Esophagus muscularis mucosa (tissue), 4 donors: ENCODE data around the gene TESMIN. TPM values are rescaled to one million over a fixed set of nuclear protein-coding genes. Genes with fewer than 3 reads are reported as not detected.

ENCODE experiments used
- DNase-seq: peaks from one replicate; pipeline ENCODE4 v3.0.0-alpha.2; 2017; ENCODE audit errors: extremely low spot score
- H3K27ac ChIP-seq, 4 donors: fragments of 200-600 bp; sonication (generic); replicated peaks in 1 of 4; 1 replicate in 3 of 4; 2 replicates in 1 of 4; pipeline ENCODE4 v1.5.1; 2016 to 2019; ENCODE audit warnings: mild to moderate bottlenecking in 1 of 4
- H3K27me3 ChIP-seq, 4 donors: fragments of 200-600 bp; sonication (generic); one replicate each; pipeline versions ENCODE4 v1.5.1 to v1.6.0; 2016 to 2019
- H3K36me3 ChIP-seq, 4 donors: fragments of 200-600 bp; sonication (generic); one replicate each; pipeline ENCODE4 v1.5.1; 2016 to 2019
- H3K4me1 ChIP-seq, 4 donors: fragments of 200-600 bp; sonication (generic); one replicate each; pipeline ENCODE4 v1.5.1; 2016 to 2019
- H3K4me3 ChIP-seq, 4 donors: fragments of 200-600 bp; sonication (generic); 1 replicate in 2 of 4; 2 replicates in 2 of 4; pipeline ENCODE4 v1.5.1; 2016 to 2019; ENCODE audit warnings: mild to moderate bottlenecking in 4 of 4, moderate library complexity in 1 of 4
- H3K9me3 ChIP-seq, 4 donors: fragments of 200-600 bp; sonication (generic); 1 replicate in 3 of 4; 2 replicates in 1 of 4; pipeline ENCODE4 v1.5.1; 2016 to 2019
- EP300 ChIP-seq: sonication (generic); formaldehyde crosslinking; IDR thresholded peaks from one replicate; pipeline ENCODE4 v1.6.1; 2017; ENCODE audit warnings: antibody characterized with exemption
- POLR2A ChIP-seq: fragments of 450-650 bp; IDR thresholded peaks from one replicate; pipeline ENCODE4 v1.6.1; 2017; ENCODE audit warnings: antibody characterized with exemption, moderate library complexity, mild to moderate bottlenecking, low read depth
- POLR2AphosphoS5 ChIP-seq, 2 donors: sonication (generic); formaldehyde crosslinking; IDR thresholded peaks; one replicate each; pipeline ENCODE4 v1.6.1; 2017; ENCODE audit warnings: antibody characterized with exemption in 2 of 2
- WGBS: methylation state at CpG from one replicate; pipeline ENCODE4 v1.1.5; 2018; 5-methylcytosine and 5-hydroxymethylcytosine counted together
- intact Hi-C: fragments of 100-400 bp; cut with DNase I; formaldehyde crosslinking; loops from one replicate; pipeline ENCODE4 v1.15.1; 2023
- total RNA-seq, 4 donors: library from RNA; depleted of rRNA; stranded (reverse); fragments of >200 nt; gene quantifications; one replicate each; pipeline versions ENCODE4 v1.1.0 to v1.2.1, GENCODE V29; 2016
- TF ChIP-seq, protein P1 (sequence below), 3 experiments: fragments of 200-600 bp in 2 of 3; fragments of 450-650 bp in 1 of 3; sonication (generic) in 2 of 3; IDR thresholded peaks; one replicate each; pipeline ENCODE4 v1.5.1; 2017 to 2019; ENCODE audit warnings: antibody characterized with exemption in 3 of 3, mild to moderate bottlenecking in 2 of 3, moderate library complexity in 1 of 3

TESMIN gene
- total RNA-seq, 4 donors from 2014 or later, result 0.78 to 2.5 (median 1.4) TPM

DNA sequence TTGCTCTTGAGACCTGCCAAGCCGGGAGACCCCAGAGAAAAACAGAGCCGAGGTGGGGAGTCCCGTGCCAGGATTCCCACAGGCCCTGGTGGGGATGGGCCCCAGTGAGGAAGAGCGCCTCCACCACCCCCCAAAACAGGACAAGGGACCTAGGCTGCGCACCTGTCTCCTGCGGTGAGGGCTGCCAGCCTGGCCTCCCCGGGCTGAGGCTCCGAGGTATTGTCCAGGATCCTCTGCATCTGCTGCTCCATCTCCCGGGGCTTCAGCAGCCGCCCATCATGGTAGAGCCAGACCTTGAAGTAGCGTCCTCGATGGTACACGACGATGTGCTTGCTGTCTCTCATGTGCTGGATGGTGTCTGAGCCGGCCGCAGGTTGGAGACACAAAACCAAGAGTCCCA, 33.3 kb upstream of the TESMIN start:
- Histone ChIP-seq H3K4me1 (peaks cover 0 to 5% (median 0%) of the 10 kb centered on the region in 4 donors), H3K4me3 (no peak overlapping the region), H3K9me3 (no peaks in the 10 kb centered on the region), H3K27ac (no peak overlapping the region), H3K36me3 (peaks cover 58 to 98% (median 96%) of the 10 kb centered on the region in 4 donors), H3K27me3 (no peaks in the 10 kb centered on the region)
- intact Hi-C loops, result no loop called here
- WGBS, result 97% methylated on average over 3 of the region's 16 CpGs
- TF ChIP-seq EP300 (no peak), POLR2A (no peak), POLR2AphosphoS5 (IDR thresholded peaks at IDR 0.05) (no peak)
- TF ChIP-seq, protein P1, sequence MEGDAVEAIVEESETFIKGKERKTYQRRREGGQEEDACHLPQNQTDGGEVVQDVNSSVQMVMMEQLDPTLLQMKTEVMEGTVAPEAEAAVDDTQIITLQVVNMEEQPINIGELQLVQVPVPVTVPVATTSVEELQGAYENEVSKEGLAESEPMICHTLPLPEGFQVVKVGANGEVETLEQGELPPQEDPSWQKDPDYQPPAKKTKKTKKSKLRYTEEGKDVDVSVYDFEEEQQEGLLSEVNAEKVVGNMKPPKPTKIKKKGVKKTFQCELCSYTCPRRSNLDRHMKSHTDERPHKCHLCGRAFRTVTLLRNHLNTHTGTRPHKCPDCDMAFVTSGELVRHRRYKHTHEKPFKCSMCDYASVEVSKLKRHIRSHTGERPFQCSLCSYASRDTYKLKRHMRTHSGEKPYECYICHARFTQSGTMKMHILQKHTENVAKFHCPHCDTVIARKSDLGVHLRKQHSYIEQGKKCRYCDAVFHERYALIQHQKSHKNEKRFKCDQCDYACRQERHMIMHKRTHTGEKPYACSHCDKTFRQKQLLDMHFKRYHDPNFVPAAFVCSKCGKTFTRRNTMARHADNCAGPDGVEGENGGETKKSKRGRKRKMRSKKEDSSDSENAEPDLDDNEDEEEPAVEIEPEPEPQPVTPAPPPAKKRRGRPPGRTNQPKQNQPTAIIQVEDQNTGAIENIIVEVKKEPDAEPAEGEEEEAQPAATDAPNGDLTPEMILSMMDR (IDR thresholded peaks at IDR 0.05), result no peak
- no peak for DNase-seq

DNA sequence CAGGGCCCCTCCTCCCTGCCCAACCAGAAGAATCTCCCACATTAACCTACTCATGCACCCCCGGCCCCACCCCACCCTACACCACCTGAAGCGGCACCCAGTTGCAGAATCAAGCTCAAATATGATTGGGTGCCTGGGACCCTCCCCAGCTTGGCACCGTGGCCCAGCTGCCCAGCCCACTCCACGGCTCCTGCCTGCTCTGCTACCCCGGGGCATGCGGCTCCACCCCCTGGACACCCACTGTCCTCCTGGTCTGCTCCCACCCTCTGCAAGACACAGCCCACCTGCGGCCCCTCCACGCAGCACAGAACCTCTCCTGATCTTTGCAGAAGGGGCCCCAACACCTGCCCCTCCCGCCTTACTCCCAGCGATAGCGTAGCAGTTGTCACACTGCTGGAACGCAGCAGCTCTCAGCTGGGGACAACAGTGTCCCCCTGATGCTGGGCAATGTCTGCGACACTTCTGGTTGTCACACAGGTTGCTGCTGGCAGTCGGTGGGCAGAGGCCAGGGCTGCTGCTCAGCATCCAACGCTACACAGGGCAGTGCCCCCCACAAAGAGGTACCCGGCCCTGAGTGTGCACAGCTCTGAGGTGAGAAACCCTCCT, 32.0 kb upstream of the TESMIN start:
- Histone ChIP-seq H3K27me3 (no peaks in the 10 kb centered on the region), H3K4me1 (peaks cover 2 to 7% (median 5%) of the 10 kb centered on the region in 4 donors), H3K36me3 (peaks cover 63 to 100% (median 97%) of the 10 kb centered on the region in 4 donors), H3K27ac (no peak overlapping the region), H3K4me3 (no peak overlapping the region), H3K9me3 (no peaks in the 10 kb centered on the region)
- intact Hi-C loops, result no loop called here
- TF ChIP-seq, protein P1 (IDR thresholded peaks at IDR 0.05), result no peak
- TF ChIP-seq POLR2AphosphoS5 (IDR thresholded peaks at IDR 0.05) (no peak), EP300 (no peak), POLR2A (no peak)
- WGBS, result 97% methylated on average over 13 of the region's 16 CpGs
- no peak for DNase-seq

DNA sequence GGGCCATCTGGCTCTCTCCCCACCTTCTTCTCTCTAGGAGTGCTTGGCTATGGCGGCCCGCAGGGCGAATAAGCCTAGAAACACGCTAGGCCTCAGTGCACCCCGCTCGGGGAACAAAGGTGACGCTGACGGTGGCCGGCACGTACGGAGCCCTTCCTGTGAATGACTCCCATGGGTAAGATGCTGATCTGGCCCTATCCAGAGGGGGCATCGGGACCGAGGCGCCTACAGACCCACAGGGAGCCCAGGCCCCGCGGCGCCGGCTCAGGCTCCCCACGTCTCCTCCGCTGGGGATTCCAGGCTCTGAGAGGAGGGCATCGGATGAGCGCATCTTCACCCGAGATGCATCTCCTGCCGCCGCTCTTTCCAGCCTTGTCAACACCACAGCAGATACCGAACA, 31.4 kb upstream of the TESMIN start:
- Histone ChIP-seq H3K4me1 (peaks cover 5 to 13% (median 10%) of the 10 kb centered on the region in 4 donors), H3K9me3 (no peaks in the 10 kb centered on the region), H3K27me3 (no peaks in the 10 kb centered on the region), H3K27ac (no peak overlapping the region), H3K36me3 (peaks cover 61 to 100% (median 98%) of the 10 kb centered on the region in 4 donors), H3K4me3 (no peak overlapping the region)
- 91% methylated on average over 20 of the region's 26 CpGs for WGBS
- DNase-seq, result no peak
- intact Hi-C loops, result no loop called here
- TF ChIP-seq, protein P1 (IDR thresholded peaks at IDR 0.05), result no peak
- TF ChIP-seq POLR2AphosphoS5 (IDR thresholded peaks at IDR 0.05) (no peak), EP300 (no peak), POLR2A (no peak)

DNA sequence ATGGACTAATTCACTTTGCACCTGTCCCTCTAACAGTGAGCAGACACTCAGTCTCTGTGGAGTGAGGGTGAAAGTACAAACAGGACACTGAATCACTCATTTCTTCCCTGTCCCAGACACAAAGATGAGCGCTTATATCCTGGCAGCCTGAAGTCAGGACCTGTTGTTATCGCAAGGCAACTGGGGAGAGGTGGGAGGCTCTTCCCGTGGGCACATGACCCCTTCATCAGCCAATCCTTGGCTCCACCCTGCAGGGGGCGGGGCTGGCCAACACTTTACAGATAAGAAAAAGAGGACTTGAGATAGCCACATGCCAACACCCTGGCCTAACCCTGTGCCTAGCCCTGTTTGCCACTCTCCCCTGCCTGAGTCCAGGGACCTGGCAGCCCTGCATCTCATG, 29.5 kb upstream of the TESMIN start:
- Histone ChIP-seq H3K27me3 (no peaks in the 10 kb centered on the region), H3K36me3 (peaks cover 70 to 100% (median 98%) of the 10 kb centered on the region in 4 donors)

More for the DNA sequence above, 29.5 kb upstream of the TESMIN start:
- TF ChIP-seq POLR2A, result no peak
- TF ChIP-seq POLR2AphosphoS5 (IDR thresholded peaks at IDR 0.05), result no peak
- no peak for TF ChIP-seq EP300
- TF ChIP-seq, protein P1 (IDR thresholded peaks at IDR 0.05), result no peak
- no peak for DNase-seq
- intact Hi-C loops, result no loop called here
- 62% methylated on average over 3 of the region's 4 CpGs for WGBS
- Histone ChIP-seq H3K9me3 (no peaks in the 10 kb centered on the region), H3K4me3 (no peak overlapping the region), H3K4me1 (peaks cover 5 to 13% (median 10%) of the 10 kb centered on the region in 4 donors), H3K27ac (no peak overlapping the region)
